Stimulated activated naive CD4-positive, alpha-beta T cell (primary cell): ENCODE measurements around the gene RIC8A.
A peak's percentile ranks its signal among the peaks of the same experiment; 100 is the strongest.

Experiments used
- DNase-seq, 6 experiments: peaks; one replicate each; lab custom pipeline; 2025; lab: John Stamatoyannopoulos, UW

The RIC8A gene

DNA sequence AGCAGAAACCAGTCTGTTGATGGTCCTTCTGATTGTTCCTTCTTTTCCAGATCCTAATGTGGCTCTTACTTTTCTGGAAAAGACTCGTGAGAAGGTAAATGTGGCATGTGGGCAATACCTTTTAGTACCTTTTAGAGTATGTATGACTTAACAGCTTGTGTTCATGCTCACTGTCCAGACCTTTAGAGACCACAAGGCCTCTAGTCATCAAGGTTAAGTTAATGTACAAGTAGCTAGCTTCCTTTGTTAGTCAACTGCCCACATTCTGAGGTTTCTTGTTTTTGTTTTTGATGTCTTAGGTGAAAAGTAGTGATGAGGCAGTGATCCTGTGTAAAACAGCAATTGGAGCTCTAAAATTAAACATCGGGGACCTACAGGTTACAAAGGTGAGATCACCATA, 36.9 kb downstream of the RIC8A start:
- DNase-seq = no peak

DNA sequence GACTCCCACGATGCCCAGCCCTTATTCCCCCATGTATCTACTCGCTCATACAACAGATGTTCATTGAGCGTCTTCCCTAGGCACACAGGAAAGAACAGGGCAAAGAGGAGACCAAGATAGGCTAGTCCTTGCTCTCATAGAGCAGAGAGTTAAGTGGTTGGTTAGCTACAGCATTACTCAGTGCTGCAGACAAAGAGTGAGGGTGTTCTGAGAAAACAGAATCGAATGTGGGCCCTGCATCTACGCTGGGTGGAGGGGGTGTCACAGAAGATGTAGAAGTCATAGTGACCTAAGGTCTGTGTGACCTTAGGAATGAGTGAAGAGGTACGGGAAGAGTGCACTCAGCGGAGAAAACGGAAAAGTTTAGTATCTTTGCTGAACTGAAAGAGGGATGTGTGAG, 41.6 kb downstream of the RIC8A start:
- DNase-seq = no peak

DNA sequence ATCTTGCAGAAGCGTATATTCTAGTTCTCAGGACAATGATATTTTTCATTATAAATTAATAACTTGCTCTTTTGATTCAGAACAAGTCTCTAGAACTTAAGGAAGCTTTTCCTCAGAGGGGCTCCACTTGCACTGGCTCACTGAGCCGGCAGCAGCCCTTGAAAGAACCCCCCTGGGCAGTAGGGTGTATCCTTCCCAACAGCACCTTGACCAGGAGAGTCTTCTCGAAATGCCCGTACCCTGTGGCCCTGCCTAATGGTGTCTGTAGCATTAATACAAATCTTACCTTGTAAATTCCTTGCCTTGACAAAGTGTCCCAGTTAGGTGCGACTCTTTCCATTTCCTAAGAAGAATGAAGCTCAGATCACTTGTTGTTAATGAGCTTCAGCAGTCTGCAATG, 42.8 kb downstream of the RIC8A start:
- DNase-seq = no peak

DNA sequence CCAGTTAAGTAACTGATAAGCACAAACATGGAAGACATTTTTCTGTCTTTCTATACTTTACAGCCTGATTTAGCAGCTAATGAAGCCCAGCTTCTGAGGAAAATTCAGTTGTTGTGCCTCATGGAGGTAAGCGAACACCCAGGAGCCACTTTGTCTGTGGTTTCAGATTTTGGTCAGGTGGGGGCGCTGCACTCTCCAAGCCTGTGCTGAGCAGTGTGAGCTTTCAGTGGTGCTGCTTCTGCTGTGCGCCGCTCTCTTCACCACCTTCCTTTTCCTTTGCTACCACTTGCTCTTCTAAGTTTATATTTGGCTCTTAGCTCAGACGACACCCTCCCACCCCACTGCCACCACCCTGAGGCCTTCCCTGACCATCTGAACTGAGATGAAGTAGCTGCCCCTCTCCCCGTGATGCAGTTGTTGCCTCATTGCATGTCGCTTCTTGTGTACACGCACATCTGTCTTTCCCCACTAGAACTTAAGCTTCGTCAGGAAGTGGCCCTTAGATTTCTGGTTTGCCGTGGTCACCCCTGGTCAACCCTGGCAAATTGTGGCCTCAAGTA, 43.3 kb downstream of the RIC8A start:
- peak; percentile 69 to 86 (median 77) for DNase-seq

DNA sequence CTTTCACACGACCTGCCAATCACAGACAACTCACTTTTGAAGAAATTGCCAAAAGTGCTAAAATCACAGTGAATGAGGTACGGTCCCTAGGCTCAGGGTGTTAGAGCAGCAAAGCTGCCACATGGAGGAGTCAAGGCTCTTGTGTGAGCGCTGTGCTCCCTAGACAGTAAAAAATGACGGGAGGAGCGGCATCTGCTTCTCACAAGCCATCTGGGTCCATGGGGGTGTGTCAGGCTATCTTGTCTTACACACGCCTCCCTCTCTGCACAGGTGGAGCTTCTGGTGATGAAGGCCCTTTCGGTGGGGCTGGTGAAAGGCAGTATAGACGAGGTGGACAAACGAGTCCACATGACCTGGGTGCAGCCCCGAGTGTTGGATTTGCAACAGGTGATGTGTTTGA, 44.0 kb downstream of the RIC8A start:
- DNase-seq = no peak

DNA sequence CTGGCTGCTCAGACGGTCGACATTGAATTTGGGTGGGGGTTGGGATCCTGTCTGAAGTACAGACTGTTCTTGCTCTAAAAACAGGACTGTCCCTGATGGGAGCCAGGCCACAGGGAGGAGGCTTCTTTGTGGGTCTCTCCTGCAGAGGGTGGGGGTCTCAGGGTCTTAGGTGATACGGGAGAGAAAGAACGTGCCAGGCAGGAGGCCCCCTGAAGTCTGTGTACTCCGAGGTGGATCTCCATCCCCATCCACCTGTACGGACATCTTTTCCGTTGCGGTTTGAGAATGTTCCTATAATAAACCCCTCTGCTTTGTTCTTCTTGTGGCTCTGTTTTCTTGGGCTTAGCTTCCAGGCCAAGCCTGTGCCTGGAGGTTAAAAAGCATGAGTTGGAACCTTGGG, 45.2 kb downstream of the RIC8A start:
- DNase-seq = no peak

DNA sequence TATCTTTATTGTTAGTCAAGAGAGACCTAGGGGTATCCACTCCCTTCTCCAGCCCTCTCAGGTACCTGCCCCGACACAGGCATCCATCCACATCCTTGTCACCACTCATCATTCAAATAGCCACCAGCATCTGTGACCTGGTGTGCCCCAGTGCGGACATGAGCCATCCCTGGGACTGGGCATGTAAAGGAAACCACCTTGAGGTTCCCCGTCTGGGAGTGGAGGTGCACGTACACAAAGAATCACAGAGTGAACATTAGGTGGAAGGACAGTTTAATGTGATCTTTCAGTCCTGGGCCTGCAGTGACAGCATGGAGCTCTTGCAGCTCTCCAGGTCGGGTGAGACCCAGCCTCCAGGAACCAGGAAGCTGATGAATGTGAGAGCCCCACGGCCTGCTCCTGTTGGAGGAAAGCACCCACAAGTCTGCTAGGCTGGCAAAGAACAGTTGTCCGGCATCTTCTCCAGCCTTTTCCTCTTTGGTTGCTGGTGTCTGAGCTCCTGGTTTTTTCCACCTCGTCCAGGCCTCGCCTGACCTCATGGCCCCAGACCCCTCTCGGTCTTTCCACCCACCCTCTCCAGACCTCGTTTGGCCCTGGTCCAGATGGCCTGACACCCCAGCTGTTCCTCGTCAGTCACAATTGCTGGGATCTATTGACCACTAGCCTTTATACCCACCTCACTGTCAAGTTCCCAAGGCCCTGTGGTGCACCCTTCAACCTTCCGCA, 45.8 kb downstream of the RIC8A start:
- DNase-seq = no peak

DNA sequence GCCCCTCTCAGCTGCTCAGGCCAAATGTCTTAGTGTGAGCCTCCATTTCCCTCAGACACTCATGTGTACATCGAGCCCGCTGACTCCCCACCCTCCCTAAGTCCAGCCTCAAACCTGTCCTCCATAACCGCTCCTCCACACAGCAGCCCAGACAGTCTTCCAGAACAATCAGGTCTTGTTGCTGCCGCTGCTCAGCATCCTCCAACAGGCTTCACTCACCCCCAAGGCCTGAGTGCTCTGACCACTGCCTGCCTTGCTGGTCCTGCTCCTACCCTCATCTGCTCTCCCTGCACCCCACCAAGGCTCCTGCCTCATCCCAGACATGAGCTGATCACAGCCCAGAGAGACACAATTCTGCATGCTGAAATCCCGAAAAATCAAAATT, 46.4 kb downstream of the RIC8A start:
- DNase-seq = no peak

DNA sequence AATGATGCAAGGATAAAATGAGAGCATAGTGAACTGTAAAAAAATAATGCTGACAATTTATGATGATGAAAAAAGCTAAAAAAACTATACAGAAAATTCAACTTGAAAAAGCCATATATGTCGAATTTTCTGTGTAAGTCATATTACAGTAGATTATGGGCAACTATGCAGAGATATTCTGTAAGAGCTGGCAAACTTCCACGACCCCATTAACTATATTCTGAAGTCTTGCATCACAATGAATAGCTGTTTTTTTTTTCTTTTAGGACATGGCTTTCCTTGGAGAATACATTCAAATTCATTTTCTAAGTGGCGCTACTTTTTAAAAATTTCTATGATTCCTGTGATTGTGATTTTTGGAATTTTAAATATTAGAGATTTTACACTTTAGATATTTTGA, 47.7 kb downstream of the RIC8A start:
- DNase-seq = no peak

DNA sequence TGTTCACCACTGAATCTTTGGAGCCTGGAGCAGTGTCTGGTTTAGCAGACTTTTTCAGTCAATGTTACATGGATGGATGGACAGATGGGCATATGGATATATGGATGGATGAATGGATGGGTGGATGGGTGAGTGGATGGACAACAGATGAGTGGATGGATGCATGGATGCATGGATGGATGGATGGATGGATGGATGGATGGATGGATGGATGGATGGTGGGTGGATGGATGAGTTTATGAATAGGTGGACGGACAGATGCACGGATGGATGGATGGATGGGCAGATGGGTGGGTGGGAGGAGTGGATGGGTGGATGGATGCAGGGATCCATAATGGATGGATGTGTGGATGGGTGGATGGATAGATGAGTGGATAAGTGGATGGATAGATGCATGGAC, 48.3 kb downstream of the RIC8A start:
- DNase-seq = no peak

DNA sequence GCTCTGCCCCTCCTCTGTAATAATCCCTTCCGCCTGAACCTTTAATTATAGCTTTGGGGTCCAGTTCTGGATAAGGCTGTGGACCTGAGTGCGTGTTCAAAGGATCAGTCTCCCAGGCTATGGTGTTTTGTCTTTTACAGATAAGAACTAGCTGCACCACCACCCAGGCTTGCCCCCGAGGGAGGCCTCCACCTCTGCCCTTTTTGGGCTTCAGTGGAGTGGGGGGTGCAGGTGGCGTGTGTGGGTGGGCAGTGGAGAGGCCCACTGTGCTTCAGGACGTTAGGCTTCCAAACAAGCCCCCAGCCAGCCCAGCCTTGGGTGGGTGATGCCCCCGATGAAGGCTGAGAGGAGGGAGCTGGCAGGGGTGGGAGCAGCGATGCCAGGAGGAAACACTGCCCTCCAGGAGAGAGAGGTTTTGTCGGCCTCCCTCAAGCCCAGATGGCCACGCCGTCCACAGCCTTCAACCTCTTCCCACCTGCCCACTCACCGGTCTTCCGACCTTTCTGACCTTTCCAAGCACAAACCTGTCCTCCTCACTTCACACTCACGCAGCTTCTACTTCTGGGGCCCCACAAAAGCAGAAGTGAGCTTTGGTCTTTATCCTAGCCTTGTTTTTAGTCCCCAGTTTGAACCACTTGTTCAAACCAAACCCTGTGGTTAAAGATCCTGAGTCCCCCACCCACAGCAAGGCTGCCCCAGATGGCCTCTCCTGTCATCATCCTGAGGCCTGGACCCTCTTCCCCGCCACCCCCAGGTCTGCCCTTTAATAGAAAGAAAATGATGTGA, 49.6 kb downstream of the RIC8A start:
- no peak for DNase-seq

DNA sequence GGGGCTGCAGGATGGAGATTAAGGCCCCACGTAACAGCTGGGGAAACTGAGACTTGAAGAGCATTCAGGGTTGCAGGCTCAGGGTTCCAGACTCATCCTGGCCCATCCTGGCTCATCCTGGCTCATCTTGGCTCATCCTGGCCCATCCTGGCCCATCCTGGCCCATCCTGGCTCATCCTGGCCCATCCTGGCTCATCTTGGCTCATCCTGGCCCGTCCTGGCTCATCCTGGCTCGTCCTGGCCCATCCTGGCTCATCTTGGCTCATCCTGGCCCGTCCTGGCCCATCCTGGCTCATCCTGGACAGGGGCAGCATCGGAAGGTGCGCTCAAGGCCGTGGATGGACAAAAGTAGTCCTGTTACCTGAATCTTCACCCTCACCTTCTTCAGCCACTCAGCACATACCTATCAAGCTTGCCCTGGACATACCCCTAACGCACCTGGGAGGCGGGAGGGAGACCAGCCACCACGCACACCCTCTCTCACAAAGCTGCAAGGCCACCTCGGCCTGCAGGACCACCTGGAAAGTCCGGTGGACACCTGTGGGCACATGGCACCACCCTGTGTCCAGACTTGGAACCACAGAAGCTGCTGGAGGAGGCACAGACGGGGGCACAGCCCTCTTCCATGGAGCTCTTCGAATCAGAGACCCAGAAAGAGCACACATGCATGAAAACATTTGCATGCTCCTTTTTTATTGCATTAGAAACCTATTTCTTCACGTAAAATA, 50.4 kb downstream of the RIC8A start:
- DNase-seq = no peak

DNA sequence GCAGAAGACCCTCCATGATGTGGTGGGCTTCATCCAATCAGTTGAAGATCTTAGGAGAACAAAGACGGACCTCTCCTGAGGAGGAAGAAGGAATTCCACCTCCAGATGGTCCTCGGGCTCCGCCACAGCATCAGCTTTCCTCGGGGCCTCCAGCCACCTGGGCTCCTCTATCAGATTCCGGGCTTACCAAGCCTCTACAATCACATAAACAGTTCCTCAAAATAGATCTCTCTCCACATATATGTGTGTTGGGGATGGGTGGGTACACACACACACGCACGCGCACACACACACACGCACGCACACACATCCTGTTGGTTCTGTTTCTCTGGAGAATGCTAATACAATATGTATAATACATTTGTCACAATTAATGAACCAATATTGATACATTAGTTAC, 51.9 kb downstream of the RIC8A start:
- peak in 1 of 6 experiments; percentile 6 for DNase-seq

DNA sequence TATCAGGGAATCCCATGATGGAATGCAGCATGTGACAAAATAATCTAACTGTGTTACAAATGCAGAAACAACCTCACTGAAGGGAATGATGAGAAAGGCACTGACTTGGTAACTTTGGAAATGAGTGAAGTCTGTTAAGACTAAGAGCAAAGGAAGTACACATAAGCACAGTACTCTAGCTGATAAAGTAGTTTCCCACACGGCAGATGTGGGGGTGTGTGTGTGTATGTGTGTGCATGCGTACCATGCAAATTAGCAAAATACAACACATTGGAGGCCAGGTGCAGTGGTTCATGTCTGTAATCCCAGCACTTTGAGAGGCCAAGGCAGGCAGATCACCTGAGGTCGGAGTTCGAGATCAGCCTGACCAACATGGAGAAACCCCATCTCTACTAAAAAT, 54.1 kb downstream of the RIC8A start:
- DNase-seq = no peak
